CD4-positive, alpha-beta T cell treated with Interleukin-6 at 100 ng/mL for 8 hours (primary cell): Measurements from ENCODE around the gene ZNF75A.
"Not testable (repeated sequence)": the region's sequence is repeated elsewhere in the genome, so short reads cannot be mapped to it uniquely, and the experiment has no call there.

Experiments
- DNase-seq: peaks from one replicate; pipeline ENCODE4 v3.0.0-alpha.2; 2020; ENCODE audit warnings: mixed read lengths, low spot score

ZNF75A gene

GRCh38 chr16:3305109-3306068 is at the start of gene ZNF75A, which contains the start of gene TIGD7:
Gene ZNF75A, plus strand, starts transcription at chr16:3305497. Its CDS starts 2,932 bp downstream, at chr16:3308429.
Gene TIGD7, minus strand, starts transcription at chr16:3305430. Its CDS starts 4,816 bp downstream, at chr16:3300614.
- peak; percentile 81 for DNase-seq

- DNase-seq, result no peak
Measured at GRCh38 chr16:3256146-3256865, 49.0 kb upstream of the ZNF75A start, which contains the start of gene MEFV. Gene MEFV, minus strand, starts transcription at chr16:3256633. Its CDS starts 46 bp downstream, at chr16:3256587.

GRCh38 chr16:3256866-3257465 is 48.3 kb upstream of the ZNF75A start:
- no peak for DNase-seq

- DNase-seq, result no peak
Measured at GRCh38 chr16:3259836-3260235, 45.5 kb upstream of the ZNF75A start.

GRCh38 chr16:3262517-3262916 is 42.8 kb upstream of the ZNF75A start:
- DNase-seq, result no peak

GRCh38 chr16:3264137-3265036 is 40.9 kb upstream of the ZNF75A start:
- peak; percentile 97 for DNase-seq

- no peak for DNase-seq
Measured at GRCh38 chr16:3266873-3267537, 38.3 kb upstream of the ZNF75A start.

GRCh38 chr16:3268294-3268693 is 37.0 kb upstream of the ZNF75A start:
- DNase-seq, result no peak

GRCh38 chr16:3270718-3271117 is 34.6 kb upstream of the ZNF75A start:
- not testable (repeated sequence) for DNase-seq

GRCh38 chr16:3271281-3271680 is 34.0 kb upstream of the ZNF75A start:
- DNase-seq, result not testable (repeated sequence)

GRCh38 chr16:3274490-3274889 is 30.8 kb upstream of the ZNF75A start:
- no peak for DNase-seq

GRCh38 chr16:3274947-3275346 is 30.4 kb upstream of the ZNF75A start:
- DNase-seq, result no peak

- DNase-seq, result no peak
Measured at GRCh38 chr16:3276679-3277078, 28.6 kb upstream of the ZNF75A start.

- no peak for DNase-seq
Measured at GRCh38 chr16:3281222-3281820, 24.0 kb upstream of the ZNF75A start.

GRCh38 chr16:3282103-3282729 is 23.1 kb upstream of the ZNF75A start:
- no peak for DNase-seq

GRCh38 chr16:3282730-3283542 is 22.4 kb upstream of the ZNF75A start, which contains the start of gene ZNF263:
Gene ZNF263, plus strand, starts transcription at chr16:3283491. Its CDS starts 328 bp downstream, at chr16:3283819.
- DNase-seq, result peak; percentile 95

- DNase-seq, result no peak
Measured at GRCh38 chr16:3283543-3284447, 21.5 kb upstream of the ZNF75A start.

GRCh38 chr16:3285131-3285530 is 20.2 kb upstream of the ZNF75A start:
- DNase-seq, result no peak
